ENCODE measurements around the gene IARS2.

GRCh38 chr1:220164517-220164916 is 70.6 kb downstream of the IARS2 start:
- TF ChIP-seq ZNF274 (IDR thresholded peaks at IDR 0.05; ENCODE audit: low read depth, low read length) (no peak), YY1 (IDR thresholded peaks at IDR 0.05; ENCODE audit: insufficient read depth, insufficient read length) (no peak)
